Liver (tissue), 3 donors: ENCODE data around the gene KIRREL3.

ENCODE experiments used
- FOXA1 ChIP-seq: IDR thresholded peaks from 2 replicates; pipeline ENCODE4 v1.6.1; 2016; ENCODE audit warnings: antibody characterized with exemption
- RAD21 ChIP-seq, 2 donors: IDR thresholded peaks; 2 replicates each; pipeline ENCODE4 v1.6.1; 2016; ENCODE audit warnings: antibody characterized with exemption in 2 of 2, mild to moderate bottlenecking in 2 of 2
- SP1 ChIP-seq: IDR thresholded peaks from 2 replicates; pipeline ENCODE4 v1.6.1; 2018; ENCODE audit warnings: antibody characterized with exemption, mild to moderate bottlenecking
- TAF1 ChIP-seq: conservative IDR thresholded peaks from 2 replicates; pipeline ENCODE4 v1.6.1; 2016; ENCODE audit warnings: antibody characterized with exemption, mild to moderate bottlenecking
- YY1 ChIP-seq: IDR thresholded peaks from 2 replicates; pipeline ENCODE4 v1.6.1; 2016; ENCODE audit warnings: antibody characterized with exemption, mild to moderate bottlenecking
- TF ChIP-seq, protein P1 (sequence below): fragments of 150-350 bp; IDR thresholded peaks from 2 replicates; pipeline ENCODE4 v1.5.1; 2017; ENCODE audit warnings: improper control_type of control experiment, low read depth, low read length; ENCODE audit not compliant: missing input control
- TF ChIP-seq, protein P2 (sequence below): IDR thresholded peaks from 2 replicates; pipeline ENCODE4 v1.6.1; 2016; ENCODE audit warnings: antibody characterized with exemption, mild to moderate bottlenecking
- donor health status: healthy.
- donor health status: healthy.

DNA sequence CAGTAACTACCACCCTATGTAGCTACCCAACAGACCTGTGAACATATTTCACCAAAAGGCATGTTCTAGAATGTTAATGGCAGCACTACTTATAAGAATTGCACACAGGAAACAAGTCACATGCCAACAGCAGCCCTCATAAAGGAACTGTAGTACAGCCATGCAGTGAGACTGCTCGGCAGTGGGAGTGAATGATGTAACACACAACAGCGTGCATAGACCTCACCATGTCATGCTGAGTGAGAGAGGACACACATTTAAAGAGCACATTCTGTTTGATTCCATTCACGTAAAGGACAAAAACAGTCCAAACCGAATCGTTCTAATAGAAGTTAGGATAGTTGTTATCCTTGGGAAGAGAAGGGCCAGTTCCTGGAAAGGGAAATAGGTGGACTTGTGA, 27.2 kb upstream of the KIRREL3 start:
- TF ChIP-seq SP1, result no peak
- TF ChIP-seq, protein P1, sequence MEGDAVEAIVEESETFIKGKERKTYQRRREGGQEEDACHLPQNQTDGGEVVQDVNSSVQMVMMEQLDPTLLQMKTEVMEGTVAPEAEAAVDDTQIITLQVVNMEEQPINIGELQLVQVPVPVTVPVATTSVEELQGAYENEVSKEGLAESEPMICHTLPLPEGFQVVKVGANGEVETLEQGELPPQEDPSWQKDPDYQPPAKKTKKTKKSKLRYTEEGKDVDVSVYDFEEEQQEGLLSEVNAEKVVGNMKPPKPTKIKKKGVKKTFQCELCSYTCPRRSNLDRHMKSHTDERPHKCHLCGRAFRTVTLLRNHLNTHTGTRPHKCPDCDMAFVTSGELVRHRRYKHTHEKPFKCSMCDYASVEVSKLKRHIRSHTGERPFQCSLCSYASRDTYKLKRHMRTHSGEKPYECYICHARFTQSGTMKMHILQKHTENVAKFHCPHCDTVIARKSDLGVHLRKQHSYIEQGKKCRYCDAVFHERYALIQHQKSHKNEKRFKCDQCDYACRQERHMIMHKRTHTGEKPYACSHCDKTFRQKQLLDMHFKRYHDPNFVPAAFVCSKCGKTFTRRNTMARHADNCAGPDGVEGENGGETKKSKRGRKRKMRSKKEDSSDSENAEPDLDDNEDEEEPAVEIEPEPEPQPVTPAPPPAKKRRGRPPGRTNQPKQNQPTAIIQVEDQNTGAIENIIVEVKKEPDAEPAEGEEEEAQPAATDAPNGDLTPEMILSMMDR, result no peak
- TF ChIP-seq RAD21 (IDR thresholded peaks at IDR 0.05), result no peak
- TF ChIP-seq, protein P2, sequence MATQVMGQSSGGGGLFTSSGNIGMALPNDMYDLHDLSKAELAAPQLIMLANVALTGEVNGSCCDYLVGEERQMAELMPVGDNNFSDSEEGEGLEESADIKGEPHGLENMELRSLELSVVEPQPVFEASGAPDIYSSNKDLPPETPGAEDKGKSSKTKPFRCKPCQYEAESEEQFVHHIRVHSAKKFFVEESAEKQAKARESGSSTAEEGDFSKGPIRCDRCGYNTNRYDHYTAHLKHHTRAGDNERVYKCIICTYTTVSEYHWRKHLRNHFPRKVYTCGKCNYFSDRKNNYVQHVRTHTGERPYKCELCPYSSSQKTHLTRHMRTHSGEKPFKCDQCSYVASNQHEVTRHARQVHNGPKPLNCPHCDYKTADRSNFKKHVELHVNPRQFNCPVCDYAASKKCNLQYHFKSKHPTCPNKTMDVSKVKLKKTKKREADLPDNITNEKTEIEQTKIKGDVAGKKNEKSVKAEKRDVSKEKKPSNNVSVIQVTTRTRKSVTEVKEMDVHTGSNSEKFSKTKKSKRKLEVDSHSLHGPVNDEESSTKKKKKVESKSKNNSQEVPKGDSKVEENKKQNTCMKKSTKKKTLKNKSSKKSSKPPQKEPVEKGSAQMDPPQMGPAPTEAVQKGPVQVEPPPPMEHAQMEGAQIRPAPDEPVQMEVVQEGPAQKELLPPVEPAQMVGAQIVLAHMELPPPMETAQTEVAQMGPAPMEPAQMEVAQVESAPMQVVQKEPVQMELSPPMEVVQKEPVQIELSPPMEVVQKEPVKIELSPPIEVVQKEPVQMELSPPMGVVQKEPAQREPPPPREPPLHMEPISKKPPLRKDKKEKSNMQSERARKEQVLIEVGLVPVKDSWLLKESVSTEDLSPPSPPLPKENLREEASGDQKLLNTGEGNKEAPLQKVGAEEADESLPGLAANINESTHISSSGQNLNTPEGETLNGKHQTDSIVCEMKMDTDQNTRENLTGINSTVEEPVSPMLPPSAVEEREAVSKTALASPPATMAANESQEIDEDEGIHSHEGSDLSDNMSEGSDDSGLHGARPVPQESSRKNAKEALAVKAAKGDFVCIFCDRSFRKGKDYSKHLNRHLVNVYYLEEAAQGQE, result no peak
- no peak for TF ChIP-seq YY1
- TF ChIP-seq TAF1, result no peak
- no peak for TF ChIP-seq FOXA1
